Type B pancreatic cell (in vitro differentiated cells): ENCODE measurements around the gene RB1. TPM values are rescaled to one million over a fixed set of nuclear protein-coding genes. Genes with fewer than 3 reads are reported as not detected.

Source experiments
- DNase-seq: peaks from one replicate; pipeline ENCODE4 v3.0.0; 2021; ENCODE audit warnings: mixed read lengths; ENCODE audit not compliant: unreplicated experiment; ENCODE audit errors: extremely low spot score
- H3K27ac Mint-ChIP-seq: 2 replicates; pipeline ENCODE4 v1.8.0; 2021; ENCODE audit warnings: mild to moderate bottlenecking, mixed read lengths
- H3K27me3 Mint-ChIP-seq: 2 replicates; pipeline ENCODE4 v1.8.0; 2021; ENCODE audit warnings: mixed read lengths
- H3K36me3 Mint-ChIP-seq: 2 replicates; pipeline ENCODE4 v1.8.0; 2021; ENCODE audit warnings: mixed read lengths
- H3K4me1 Mint-ChIP-seq: one replicate; pipeline ENCODE4 v1.8.0; 2021; ENCODE audit warnings: mixed read lengths; ENCODE audit not compliant: unreplicated experiment
- H3K4me3 Mint-ChIP-seq: 2 replicates; pipeline ENCODE4 v1.8.0; 2021; ENCODE audit warnings: mild to moderate bottlenecking, mixed read lengths
- H3K9me3 Mint-ChIP-seq: 2 replicates; pipeline ENCODE4 v1.8.0; 2021; ENCODE audit warnings: mixed read lengths
- total RNA-seq: library from RNA; stranded (reverse); gene quantifications from 2 replicates; pipeline ENCODE4 v1.2.1, GENCODE V29; 2021; ENCODE audit warnings: low replicate concordance
- TF ChIP-seq, protein P1 (sequence below): fragments of 200-600 bp; sonication (generic); conservative IDR thresholded peaks from 2 replicates; pipeline ENCODE4 v1.5.0; 2021; ENCODE audit warnings: antibody characterized with exemption, mild to moderate bottlenecking

RB1 gene
- total RNA-seq, 1 donor from 2014 or later = 26.6 TPM

DNA sequence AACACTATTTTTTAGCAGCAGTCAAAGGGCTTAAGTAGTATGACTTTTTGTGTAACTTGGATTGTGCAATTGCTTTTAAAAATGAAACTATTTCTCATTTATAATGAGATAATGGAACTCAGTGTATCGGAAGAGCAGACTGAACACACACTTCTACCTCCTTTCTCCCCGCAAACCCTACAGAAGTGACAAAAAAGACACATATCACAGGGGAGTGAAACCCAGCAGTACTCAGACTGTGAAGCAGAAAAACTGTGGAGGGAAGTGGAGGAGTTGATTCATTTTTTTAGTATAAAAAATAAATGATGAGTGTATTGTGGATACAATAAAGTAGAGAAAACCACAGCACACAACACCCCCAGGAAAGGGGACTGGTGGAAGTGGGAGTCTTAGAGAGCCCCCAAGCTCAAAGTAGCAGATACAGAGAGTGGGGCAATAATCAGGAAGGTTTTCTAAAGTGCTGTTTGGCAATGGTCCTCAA, 99.6 kb downstream of the RB1 start:
- H3K36me3 Mint-ChIP-seq = no peaks in the 10 kb centered on the region
- no peaks in the 10 kb centered on the region for H3K9me3 Mint-ChIP-seq
- no peak overlapping the region for H3K4me3 Mint-ChIP-seq
- no peak for DNase-seq
- TF ChIP-seq, protein P1, sequence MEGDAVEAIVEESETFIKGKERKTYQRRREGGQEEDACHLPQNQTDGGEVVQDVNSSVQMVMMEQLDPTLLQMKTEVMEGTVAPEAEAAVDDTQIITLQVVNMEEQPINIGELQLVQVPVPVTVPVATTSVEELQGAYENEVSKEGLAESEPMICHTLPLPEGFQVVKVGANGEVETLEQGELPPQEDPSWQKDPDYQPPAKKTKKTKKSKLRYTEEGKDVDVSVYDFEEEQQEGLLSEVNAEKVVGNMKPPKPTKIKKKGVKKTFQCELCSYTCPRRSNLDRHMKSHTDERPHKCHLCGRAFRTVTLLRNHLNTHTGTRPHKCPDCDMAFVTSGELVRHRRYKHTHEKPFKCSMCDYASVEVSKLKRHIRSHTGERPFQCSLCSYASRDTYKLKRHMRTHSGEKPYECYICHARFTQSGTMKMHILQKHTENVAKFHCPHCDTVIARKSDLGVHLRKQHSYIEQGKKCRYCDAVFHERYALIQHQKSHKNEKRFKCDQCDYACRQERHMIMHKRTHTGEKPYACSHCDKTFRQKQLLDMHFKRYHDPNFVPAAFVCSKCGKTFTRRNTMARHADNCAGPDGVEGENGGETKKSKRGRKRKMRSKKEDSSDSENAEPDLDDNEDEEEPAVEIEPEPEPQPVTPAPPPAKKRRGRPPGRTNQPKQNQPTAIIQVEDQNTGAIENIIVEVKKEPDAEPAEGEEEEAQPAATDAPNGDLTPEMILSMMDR = no peak
- peaks cover 23% of the 10 kb centered on the region for H3K4me1 Mint-ChIP-seq
- no peaks in the 10 kb centered on the region for H3K27me3 Mint-ChIP-seq
- H3K27ac Mint-ChIP-seq = no peak overlapping the region

DNA sequence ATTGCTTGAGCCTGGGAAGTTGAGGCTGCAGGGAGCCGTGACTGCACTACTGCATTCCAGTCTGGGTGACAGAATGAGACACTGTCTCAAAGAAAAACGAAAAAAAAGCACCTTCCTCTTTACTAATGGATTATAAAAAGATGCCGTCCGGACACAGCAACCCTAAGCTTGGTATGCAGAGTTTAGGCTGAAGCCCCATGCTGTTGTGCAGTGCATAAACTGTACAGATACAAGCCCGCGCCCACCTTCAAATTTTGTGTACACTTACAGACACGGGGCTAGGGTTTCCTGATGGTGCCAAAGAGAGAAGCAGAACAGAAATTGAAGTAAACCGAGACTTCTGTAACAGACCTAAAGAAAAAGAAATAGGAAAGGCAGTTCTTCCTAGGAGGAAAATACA, 100.4 kb downstream of the RB1 start:
- no peaks in the 10 kb centered on the region for H3K9me3 Mint-ChIP-seq
- peak overlapping the region; percentile 27 for H3K27ac Mint-ChIP-seq
- H3K4me3 Mint-ChIP-seq = no peak overlapping the region
- peaks cover 20% of the 10 kb centered on the region for H3K4me1 Mint-ChIP-seq
- no peaks in the 10 kb centered on the region for H3K27me3 Mint-ChIP-seq
- no peak for DNase-seq
- peaks cover 4% of the 10 kb centered on the region for H3K36me3 Mint-ChIP-seq
- TF ChIP-seq, protein P1 = no peak

DNA sequence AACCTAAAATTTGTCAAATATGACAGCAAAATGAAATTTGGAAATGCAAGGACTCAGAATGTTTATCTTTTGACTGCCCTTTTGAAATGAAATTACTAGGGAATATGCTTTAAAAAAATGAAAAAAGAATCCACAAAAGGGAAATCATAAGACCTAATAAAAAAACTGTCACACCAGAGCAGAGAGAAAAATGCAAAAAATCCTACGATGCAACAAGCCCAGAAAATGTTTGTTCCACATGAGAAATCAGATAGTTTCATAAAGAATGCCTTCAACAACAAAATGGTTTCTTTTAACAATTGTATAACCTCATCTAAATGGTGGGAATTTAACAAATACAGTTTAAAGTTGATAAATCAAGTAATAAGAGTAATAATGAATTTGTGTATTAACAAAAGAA, 101.4 kb downstream of the RB1 start:
- TF ChIP-seq, protein P1 = no peak
- Mint-ChIP-seq H3K4me3 (no peak overlapping the region), H3K36me3 (peaks cover 7% of the 10 kb centered on the region), H3K4me1 (peaks cover 20% of the 10 kb centered on the region), H3K27me3 (no peaks in the 10 kb centered on the region), H3K9me3 (no peaks in the 10 kb centered on the region), H3K27ac (no peak overlapping the region)
- DNase-seq = no peak

DNA sequence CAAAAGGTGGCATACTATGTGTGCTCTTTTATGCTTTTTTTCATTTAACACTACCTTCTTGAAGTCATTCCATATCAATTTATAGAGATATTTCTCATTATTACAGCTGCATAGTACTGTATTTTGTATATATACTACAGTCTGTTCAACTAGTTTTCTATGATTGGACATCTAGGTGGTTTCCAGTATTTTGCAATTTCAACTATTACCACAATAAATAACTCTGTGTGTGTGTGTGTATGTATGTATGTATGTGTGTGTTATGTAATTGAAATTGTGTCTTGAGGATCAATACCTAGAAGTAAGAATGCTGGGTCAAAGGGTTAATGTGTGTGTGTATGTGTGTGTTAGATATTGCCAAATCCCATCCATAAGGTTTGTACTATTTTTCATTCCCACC, 102.3 kb downstream of the RB1 start:
- Mint-ChIP-seq H3K4me3 (no peak overlapping the region), H3K4me1 (peaks cover 18% of the 10 kb centered on the region), H3K27ac (no peak overlapping the region), H3K36me3 (peaks cover 7% of the 10 kb centered on the region), H3K27me3 (no peaks in the 10 kb centered on the region), H3K9me3 (no peaks in the 10 kb centered on the region)
- no peak for DNase-seq
- TF ChIP-seq, protein P1 = no peak

DNA sequence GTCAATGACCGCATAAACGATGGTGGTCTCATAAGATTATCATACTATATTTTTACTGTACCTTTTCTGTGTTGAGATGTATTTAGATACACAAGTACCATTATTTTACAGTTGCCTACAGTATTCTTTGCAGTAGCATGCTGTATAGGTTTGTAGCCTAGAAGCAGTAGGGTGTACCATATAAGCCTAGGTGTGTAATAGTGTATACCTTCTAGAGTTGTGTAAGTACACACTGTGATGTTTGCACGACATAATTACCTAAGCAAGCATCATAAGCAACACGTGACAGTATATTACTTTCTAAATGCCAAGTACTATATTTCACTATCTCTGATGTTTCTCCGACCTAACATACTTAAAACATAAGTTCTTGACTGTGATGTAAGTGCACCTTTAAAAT, 106.6 kb downstream of the RB1 start:
- no peaks in the 10 kb centered on the region for H3K27me3 Mint-ChIP-seq
- H3K4me1 Mint-ChIP-seq = peaks cover 22% of the 10 kb centered on the region
- no peaks in the 10 kb centered on the region for H3K9me3 Mint-ChIP-seq
- no peak for DNase-seq
- H3K4me3 Mint-ChIP-seq = peak overlapping the region; percentile 66
- TF ChIP-seq, protein P1 = no peak
- H3K36me3 Mint-ChIP-seq = peaks cover 7% of the 10 kb centered on the region
- no peak overlapping the region for H3K27ac Mint-ChIP-seq
